NCI-H1105 (cell line): ENCODE results near the gene RNF130.
"Not testable (repeated sequence)": the region's sequence is repeated elsewhere in the genome, so short reads cannot be mapped to it uniquely, and the experiment has no call there.

Experiments used
- DNase-seq: peaks from one replicate; lab custom pipeline; 2025; lab: John Stamatoyannopoulos, UW

The RNF130 gene

GRCh38 chr5:179974246-179974945 lies 97.2 kb downstream of the RNF130 start:
- peak; percentile 61 for DNase-seq

DNA sequence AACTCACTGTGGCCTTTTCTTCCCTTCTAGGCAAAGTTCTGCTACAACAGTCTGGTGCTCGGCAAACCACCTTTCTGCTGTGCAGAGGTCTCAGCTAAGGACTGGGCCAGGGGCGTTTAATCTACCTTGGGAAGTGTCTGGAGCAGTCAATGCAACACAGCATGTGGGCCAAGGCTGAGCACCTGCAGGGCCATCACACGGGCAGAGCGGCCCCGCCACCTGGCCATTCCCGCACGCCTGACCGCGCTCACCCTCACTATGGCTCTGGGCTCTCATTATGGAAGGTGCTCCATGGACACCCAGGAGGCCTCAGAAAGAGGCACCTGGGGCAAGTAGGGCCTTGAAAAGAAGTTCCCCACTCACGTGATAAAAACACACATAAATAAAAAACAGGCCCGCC lies 98.2 kb downstream of the RNF130 start:
- DNase-seq, result no peak

DNA sequence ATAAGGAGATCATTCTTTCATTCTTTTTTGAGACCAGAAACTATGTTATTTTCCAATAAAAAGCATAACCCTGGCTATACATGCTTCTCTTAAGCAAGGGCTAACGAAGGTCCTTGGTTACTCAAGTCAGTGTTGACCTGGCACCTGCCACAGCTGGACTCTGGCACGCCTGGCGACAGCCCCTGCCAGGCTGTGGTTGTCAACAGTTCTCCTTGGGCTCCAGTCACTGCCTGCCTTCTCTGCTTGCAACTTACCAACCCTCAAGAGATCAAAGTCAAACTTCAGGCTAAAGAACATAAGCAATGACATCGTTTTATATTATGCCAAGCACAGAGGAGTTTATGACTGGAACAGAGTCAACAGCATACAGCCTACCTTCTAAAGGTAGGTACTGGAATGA lies 102.4 kb downstream of the RNF130 start:
- no peak for DNase-seq

- DNase-seq, result no peak
Measured at GRCh38 chr5:179967489-179967888, 104.1 kb downstream of the RNF130 start.

DNA sequence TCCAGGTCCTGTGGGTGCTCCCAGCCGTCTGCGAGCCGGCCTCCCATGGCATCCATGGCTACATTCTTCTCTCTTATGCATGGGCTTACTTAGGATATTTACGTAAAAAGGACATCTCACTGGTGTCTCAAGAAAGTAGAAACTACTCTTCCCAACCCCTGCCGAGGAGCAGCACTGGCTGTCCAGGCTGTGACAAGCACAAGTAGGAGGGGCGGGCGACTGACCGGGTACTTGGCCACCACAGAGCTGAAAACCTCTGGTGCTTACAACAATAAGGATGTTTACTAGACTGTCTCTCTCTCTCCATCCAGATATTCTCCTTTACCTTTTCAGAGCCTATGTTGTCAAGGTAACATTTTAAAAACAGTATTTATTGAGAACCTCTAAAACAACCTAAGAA lies 107.5 kb downstream of the RNF130 start:
- no peak for DNase-seq

- no peak for DNase-seq
Measured at GRCh38 chr5:179963375-179963774, 108.2 kb downstream of the RNF130 start.

GRCh38 chr5:179960204-179960831 lies 111.2 kb downstream of the RNF130 start:
- no peak for DNase-seq

DNA sequence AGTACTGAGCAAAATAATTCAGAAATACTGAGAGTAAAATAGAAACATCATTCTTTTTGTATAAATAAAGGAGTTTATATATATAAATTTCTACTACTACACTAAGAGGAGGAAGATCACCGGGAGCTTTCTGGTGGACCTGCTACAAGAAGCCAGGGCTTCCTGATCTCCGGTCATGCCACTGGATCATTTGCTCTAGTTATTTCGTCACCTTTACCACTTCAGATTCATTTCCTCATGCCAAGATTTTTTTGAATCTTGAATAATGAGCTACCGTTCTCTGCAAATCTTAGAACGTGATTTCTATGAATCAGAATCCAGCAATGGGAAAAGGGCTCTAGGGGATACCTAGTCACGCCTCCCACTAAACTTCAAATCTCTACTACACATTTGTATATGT lies 111.9 kb downstream of the RNF130 start:
- DNase-seq, result no peak

GRCh38 chr5:179959118-179959517 lies 112.4 kb downstream of the RNF130 start:
- DNase-seq, result not testable (repeated sequence)

DNA sequence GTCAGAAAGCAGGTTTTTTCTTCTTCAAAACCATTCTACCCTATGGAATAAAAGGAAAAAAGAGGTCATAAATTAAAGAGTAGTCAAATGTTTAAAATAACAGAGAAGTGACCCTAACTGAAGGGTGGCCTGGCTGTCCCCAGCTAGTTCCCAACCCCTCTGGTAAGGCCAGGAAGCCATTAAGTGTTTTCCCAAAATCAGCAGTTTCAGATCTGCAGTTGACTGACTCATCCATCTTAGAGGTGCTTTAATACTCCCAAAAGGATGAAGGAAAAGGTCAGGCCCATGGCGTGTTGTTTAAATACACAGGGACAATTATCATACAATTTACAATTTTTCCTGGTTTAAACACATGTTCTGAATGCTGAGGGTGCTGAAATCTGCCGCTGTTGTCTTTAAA lies 115.9 kb downstream of the RNF130 start:
- DNase-seq, result no peak

GRCh38 chr5:179955062-179955461 lies 116.5 kb downstream of the RNF130 start:
- DNase-seq, result no peak

GRCh38 chr5:179954434-179954833 lies 117.1 kb downstream of the RNF130 start:
- DNase-seq, result no peak

DNA sequence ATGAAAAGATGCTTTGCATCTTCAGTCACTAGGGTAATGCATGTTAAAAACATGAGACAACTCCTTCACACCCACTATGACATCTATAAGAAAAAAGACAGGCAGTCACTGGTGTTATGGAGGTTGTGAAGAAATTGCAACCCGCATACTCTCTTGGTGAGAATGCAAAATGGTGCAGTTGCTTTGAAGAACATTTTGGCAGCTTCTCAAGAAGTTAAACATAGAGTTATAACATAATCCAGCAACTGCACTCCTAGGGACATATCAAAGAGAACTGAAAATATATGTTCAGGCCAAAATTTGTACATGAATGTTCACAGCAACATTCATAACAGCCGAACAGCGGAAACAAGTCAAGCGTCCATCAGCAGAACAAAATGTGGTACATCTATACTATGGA lies 117.6 kb downstream of the RNF130 start:
- DNase-seq, result no peak

- no peak for DNase-seq
Measured at GRCh38 chr5:179936976-179937681, 134.4 kb downstream of the RNF130 start.

- DNase-seq, result no peak
Measured at GRCh38 chr5:179930788-179931473, 140.6 kb downstream of the RNF130 start.

DNA sequence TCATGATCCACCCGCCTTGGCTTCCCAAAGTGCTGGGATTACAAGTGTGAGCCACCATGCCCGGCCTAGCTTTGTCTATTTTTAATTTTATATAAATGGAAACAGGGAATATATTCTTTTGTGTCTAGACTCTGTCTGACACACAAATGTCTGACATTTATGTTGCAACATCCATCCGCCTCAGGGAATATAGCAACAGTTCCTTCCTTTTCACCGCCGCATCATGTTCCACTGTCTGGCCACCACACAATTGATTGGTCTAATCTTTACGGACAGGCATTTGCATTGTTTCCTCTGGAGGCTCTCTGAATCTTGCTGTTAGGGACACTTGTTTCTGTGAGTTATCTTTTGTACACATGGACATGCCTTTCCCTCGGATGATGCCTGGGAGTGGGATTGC lies 143.7 kb downstream of the RNF130 start:
- DNase-seq, result no peak

GRCh38 chr5:179926657-179927056 lies 144.9 kb downstream of the RNF130 start:
- DNase-seq, result no peak

DNA sequence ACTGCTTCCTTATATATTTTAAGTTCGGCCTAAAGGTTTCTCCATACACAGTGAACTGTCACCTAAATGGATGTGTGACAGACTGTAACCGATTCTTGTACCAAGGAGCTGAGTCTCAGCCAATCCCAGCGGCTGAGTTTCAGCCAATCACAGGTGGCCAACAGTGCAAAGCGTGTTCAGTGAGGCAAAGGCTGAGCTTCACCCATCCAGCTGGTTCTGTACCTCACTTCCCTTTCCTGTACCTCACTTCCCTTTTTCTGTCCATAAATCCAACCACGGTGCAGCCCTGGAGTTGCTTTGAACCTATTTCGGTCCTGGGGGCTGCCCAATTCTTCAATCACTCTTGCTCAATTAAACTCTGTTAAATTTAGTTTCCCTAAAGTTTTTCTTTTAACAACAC lies 148.1 kb downstream of the RNF130 start:
- no peak for DNase-seq

GRCh38 chr5:179920175-179920574 lies 151.4 kb downstream of the RNF130 start:
- DNase-seq, result no peak

GRCh38 chr5:179919487-179920060 lies 152.0 kb downstream of the RNF130 start:
- DNase-seq, result no peak

GRCh38 chr5:179918742-179919486 lies 152.6 kb downstream of the RNF130 start:
- DNase-seq, result no peak

- DNase-seq, result no peak
Measured at GRCh38 chr5:179916523-179916922, 155.0 kb downstream of the RNF130 start.
